ENCODE data around the gene APMAP.

The APMAP gene, protein sequence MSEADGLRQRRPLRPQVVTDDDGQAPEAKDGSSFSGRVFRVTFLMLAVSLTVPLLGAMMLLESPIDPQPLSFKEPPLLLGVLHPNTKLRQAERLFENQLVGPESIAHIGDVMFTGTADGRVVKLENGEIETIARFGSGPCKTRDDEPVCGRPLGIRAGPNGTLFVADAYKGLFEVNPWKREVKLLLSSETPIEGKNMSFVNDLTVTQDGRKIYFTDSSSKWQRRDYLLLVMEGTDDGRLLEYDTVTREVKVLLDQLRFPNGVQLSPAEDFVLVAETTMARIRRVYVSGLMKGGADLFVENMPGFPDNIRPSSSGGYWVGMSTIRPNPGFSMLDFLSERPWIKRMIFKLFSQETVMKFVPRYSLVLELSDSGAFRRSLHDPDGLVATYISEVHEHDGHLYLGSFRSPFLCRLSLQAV

GRCh38 chr20:24992487-24993205, at the start of gene APMAP:
TSS of gene APMAP (minus strand) at chr20:24992751. CDS start at chr20:24992688, 63 bp downstream.
- peak; percentile 99 for DNase-seq

GRCh38 chr20:25041813-25042530, 49.4 kb upstream of the APMAP start:
- no peak for DNase-seq

DNA sequence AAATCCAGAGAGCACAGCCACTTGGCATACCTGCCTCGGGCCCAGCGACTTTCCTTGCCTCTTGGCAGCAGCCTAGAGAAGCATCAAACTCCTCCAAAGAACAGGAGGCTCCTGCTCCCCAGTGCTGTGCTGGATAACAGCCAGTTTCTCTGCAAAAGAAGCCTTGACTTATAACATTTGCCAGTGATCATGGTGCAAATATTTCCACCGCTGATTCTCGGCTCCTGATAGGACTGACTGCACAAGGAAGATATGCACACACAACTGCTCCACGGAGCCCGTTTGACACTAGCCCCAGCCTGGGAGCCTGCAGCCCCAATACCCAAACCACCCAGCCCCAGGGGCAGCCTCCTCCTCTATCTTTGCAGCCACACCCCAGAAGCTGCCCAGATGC, 47.9 kb upstream of the APMAP start:
- no peak for DNase-seq

DNA sequence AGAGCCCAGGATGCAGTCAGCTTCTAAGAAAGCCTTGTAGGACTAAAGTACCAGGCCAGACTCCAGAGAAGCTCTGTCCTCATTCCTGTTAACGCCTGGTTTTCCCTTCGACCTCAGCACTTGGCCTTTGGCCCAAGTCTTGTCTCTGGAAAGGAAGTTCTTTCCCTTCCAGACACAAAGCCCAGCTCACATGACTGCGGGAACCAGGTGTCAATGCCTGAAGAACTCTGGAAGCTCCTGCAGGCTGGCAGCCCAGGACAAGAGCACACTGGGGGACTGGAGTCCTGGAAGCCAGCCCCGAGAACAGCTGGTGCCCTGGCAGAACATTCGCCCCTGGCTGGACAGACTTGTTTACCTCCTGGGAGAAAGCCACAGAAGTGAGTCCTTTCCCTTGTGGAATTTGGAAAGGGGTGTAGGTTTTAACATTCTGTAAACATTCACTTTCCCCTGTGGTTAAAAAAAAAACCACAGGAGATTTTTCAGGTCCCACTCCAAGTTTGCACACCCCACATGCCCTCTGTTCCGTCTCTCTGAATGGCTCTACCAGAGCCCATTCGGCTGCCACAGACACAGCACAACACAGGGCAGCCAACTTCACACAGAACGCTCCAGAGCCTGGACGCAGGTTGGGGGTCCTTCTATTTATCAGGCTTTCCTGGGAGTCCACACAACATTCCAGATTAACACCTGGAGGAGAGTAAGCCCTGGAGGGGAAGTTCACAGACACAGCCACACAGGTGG, 47.3 kb upstream of the APMAP start:
- no peak for DNase-seq

GRCh38 chr20:25038591-25039015, 46.1 kb upstream of the APMAP start:
- no peak for DNase-seq

GRCh38 chr20:25038103-25038410, 45.5 kb upstream of the APMAP start:
- DNase-seq: no peak

- no peak for DNase-seq
Observed at GRCh38 chr20:25037288-25038102, 44.9 kb upstream of the APMAP start.

GRCh38 chr20:25036331-25036936, 43.9 kb upstream of the APMAP start:
- DNase-seq: no peak

DNA sequence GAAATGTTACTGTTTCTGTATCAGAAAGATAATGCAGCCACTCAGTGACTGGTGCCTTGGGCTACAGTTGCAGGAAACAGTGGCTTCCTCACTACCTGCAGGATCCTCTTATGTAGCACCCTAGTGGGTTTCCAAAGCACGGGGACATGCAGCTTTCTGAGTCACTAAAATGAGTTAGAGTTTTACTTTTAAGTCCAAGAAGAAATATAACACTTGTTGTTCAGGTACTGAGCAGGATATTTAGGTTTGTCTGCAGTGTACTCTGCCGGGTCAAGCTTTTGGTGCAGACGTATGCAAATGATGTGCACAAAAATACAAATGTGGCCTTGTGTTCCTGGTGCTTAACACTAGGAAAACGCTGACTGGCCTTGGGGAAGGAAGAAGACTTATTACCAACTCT, 43.4 kb upstream of the APMAP start:
- no peak for DNase-seq

GRCh38 chr20:25033924-25034300, 41.4 kb upstream of the APMAP start:
- DNase-seq: no peak

DNA sequence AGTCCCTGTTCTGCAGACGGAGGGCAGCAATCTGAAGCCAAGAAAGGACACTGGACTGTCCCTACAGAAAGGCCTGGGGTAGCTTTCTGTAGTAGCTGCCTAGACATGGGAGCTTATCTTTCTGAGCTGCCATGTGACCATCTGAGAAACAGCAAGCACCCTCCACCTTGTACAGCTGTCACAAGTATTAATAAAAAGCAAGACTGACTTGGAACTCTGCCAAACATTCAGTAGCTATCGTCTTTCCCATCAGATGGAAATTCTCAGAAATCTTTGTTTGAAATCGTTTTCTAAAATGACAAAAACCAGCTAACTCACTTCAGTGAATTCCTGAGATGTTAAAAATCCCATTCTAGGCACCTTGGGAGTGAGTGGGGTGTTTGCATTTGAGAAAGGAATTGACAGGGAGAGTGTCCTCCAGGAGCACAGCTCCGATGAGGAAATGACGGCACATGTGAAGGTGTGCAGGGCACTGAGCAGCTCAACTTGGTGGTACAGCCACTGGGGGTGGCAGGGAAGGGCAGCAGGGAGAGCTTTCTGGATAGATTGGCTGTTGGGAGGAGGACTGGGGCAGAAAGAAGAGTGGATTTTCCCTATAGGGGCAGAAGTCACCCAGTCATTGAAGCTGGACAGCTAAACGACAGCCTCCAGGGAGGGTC, 40.8 kb upstream of the APMAP start:
- no peak for DNase-seq

DNA sequence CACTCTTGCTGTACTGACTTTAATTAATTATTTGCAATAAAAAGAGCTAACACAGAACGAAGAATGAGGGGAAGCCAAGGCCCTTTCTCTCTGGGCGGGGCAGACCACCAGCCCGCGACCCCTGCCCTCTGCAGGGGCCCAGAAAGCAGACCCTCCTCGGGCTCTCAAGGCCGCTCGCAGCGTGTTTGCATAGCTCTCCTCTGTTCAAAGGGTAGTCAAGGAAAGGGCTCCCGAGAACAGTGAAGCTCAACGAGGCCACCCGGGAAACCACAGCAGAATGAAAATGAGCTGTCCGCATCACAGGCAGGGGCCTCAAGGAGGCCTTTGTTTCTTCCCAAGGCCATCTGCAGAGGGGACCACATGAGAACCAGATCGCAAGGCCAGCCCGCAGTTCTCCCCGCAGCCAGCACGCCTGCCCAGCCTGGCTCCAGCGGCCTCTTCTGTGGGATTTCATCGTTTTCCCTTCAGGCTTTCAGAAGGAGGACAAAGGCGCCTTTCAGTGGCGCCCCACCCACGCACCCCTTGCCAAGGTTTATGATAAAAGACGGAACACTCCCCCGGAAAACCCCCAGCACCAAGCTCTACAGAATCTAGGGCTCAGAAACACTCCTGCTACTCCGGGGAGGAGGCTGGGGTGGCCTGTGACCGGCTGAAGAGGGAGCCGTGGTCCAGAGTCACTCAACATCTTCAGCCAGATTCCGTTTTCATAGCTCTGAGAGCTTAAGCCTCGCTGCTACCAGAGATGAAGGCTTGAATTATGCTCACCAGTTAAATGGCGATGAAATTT, 40.1 kb upstream of the APMAP start:
- DNase-seq: no peak

DNA sequence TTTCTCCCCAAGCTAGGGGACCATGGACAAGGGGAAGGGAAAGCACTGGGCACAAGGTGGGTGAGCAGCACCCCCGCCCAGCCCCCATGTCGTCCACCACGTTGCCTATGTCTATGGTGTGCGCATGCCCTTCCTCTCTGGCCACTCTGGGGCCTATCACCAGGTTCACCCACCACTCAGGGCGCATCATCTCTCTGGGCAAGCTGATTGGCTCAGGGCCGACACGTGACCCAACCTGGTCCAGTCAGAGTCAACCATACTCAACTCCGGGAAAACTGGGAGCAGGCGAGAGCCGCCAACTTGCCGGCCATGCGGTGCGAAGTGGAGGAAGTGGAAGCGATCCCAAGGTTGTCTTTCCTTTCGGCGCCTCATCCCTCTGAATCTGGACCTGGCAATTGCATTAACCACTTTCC, 39.5 kb upstream of the APMAP start:
- DNase-seq: no peak

DNA sequence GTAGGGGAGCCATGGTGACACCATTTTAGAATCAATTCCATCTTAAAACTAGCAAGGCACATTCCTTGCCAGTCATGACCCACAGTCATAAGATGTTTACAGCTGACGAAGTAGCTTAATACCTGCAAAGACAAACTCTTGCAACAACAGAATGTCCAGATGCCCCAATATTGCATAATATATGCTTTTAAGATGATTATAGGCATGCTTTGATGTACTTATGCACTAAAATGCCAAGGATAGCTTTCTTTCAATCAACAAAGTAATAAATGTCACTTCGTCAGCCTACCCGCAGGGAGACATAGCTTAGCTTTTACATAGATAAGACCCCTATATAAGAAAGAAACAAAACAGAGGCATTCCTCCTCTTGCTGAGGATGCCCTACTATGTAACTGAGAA, 38.7 kb upstream of the APMAP start:
- DNase-seq: no peak

- DNase-seq: no peak
Observed at GRCh38 chr20:25030649-25031207, 38.2 kb upstream of the APMAP start.

- DNase-seq: no peak
Observed at GRCh38 chr20:25030007-25030648, 37.6 kb upstream of the APMAP start.

- DNase-seq: peak; percentile 41
Observed at GRCh38 chr20:25025986-25026605, 33.5 kb upstream of the APMAP start.

GRCh38 chr20:25025091-25025861, 32.7 kb upstream of the APMAP start:
- DNase-seq: peak; percentile 25

All from activated effector memory CD4-positive, alpha-beta T cell treated with anti-CD3 and anti-CD28 coated beads, Interleukin-2, amount 50 U/mL, for 16 hours (primary cell).